PC-9 (cell line): Measurements from ENCODE around the gene SLC25A53. TPM values are rescaled to one million over a fixed set of nuclear protein-coding genes. Genes with fewer than 3 reads are reported as not detected.

Experiments
- BruUV-seq: library from RNA; stranded (reverse); fragments of 400-500 nt; replicated peaks from 2 replicates; lab custom pipeline; 2021; lab: Mats Ljungman, UMichigan
- CTCF ChIA-PET: fragments of 300-600 bp; sonication (Branson Sonifier 250); formaldehyde crosslinking; loops from one replicate; lab custom pipeline; 2022; ENCODE audit warnings: antibody characterized with exemption; lab: Charles Lee
- POLR2A ChIA-PET: fragments of 300-600 bp; sonication (Branson Sonifier 250); formaldehyde crosslinking; loops from one replicate; lab custom pipeline; 2022; ENCODE audit warnings: antibody characterized with exemption; ENCODE audit not compliant: unreplicated experiment; lab: Charles Lee
- DNase-seq, 2 experiments: peaks; one replicate each; pipeline versions ENCODE4 v3.0.0 to v3.0.0-alpha.2; 2015 to 2022; ENCODE audit warnings: mixed read lengths in 1 of 2
- H2AFZ ChIP-seq: fragments of 200-600 bp; sonication (generic); 2 replicates; pipeline ENCODE4 v1.8.1; 2017; ENCODE audit warnings: antibody characterized with exemption
- H3F3A ChIP-seq: fragments of 200-600 bp; sonication (generic); 2 replicates; pipeline ENCODE4 v1.8.1; 2017; ENCODE audit warnings: antibody characterized with exemption, mild to moderate bottlenecking, low read depth; ENCODE audit not compliant: insufficient read depth
- H3K27ac ChIP-seq: fragments of 200-600 bp; sonication (generic); 2 replicates; pipeline ENCODE4 v1.6.1; 2016; ENCODE audit warnings: mixed run types
- H3K27me3 ChIP-seq: fragments of 200-600 bp; sonication (generic); 2 replicates; pipeline ENCODE4 v1.6.1; 2016; ENCODE audit warnings: low read depth, mixed run types; ENCODE audit not compliant: insufficient read depth
- H3K36me3 ChIP-seq: fragments of 200-600 bp; sonication (generic); 2 replicates; pipeline ENCODE4 v1.6.1; 2016; ENCODE audit warnings: low read depth, mixed run types
- H3K4me1 ChIP-seq: fragments of 200-600 bp; sonication (generic); replicated peaks from 2 replicates; pipeline ENCODE4 v1.6.1; 2016; ENCODE audit warnings: mixed run types; ENCODE audit not compliant: insufficient read depth
- H3K4me2 ChIP-seq: fragments of 200-600 bp; sonication (generic); 2 replicates; pipeline ENCODE4 v1.6.1; 2017; ENCODE audit warnings: mixed run types
- H3K4me3 ChIP-seq: fragments of 200-600 bp; sonication (generic); 2 replicates; pipeline ENCODE4 v1.6.1; 2016; ENCODE audit warnings: mixed run types
- H3K79me2 ChIP-seq: fragments of 200-600 bp; sonication (generic); 2 replicates; pipeline ENCODE4 v1.6.1; 2017; ENCODE audit warnings: low read depth, mixed run types
- H3K9me2 ChIP-seq: fragments of 200-600 bp; sonication (generic); 2 replicates; pipeline ENCODE4 v1.8.1; 2017; ENCODE audit warnings: mild to moderate bottlenecking; ENCODE audit not compliant: insufficient read depth
- H3K9me3 ChIP-seq: fragments of 200-600 bp; sonication (generic); 2 replicates; pipeline ENCODE4 v1.8.1; 2016; ENCODE audit warnings: low read depth; ENCODE audit not compliant: insufficient read depth
- H4K20me1 ChIP-seq: fragments of 200-600 bp; sonication (generic); 2 replicates; pipeline ENCODE4 v1.8.1; 2017; ENCODE audit not compliant: insufficient read depth
- EZH2 ChIP-seq: fragments of 200-600 bp; sonication (generic); IDR thresholded peaks from 2 replicates; pipeline ENCODE4 v1.8.0; 2017; ENCODE audit warnings: antibody characterized with exemption, low read depth
- intact Hi-C: fragments of 100-400 bp; cut with micrococcal nuclease; formaldehyde crosslinking; loops from one replicate; pipeline ENCODE4 v1.10.0; 2022; ENCODE audit not compliant: unreplicated experiment
- total RNA-seq: library from RNA; stranded (reverse); gene quantifications from 2 replicates; pipeline ENCODE4 v1.2.3, GENCODE V29; 2021
- TF ChIP-seq, protein P1 (sequence below): fragments of 200-600 bp; sonication (generic); conservative IDR thresholded peaks from 2 replicates; pipeline ENCODE4 v1.6.1; 2017; ENCODE audit warnings: mixed run types, antibody characterized with exemption, mild to moderate bottlenecking, moderate library complexity

SLC25A53 gene
- total RNA-seq, 1 experiment from 2014 or later = 6.4 TPM

DNA sequence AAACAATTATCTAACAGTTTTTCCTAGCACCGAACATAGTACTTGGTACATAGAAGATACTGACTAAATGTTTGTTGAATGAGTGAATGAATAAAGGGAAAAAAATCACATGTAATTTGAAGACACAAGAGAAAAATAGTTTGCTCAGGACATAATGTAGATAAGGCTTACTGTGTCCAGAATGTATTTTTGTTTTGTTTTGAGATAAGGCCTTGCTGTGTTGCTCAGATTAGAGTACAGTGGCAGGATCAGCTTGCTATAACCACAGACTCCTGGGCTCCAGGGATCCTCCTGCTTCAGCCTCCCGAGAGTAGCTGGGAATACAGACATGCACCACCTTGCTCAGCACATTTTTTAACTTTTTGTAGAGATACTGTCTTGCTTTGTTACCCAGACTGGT is 16.0 kb upstream of the SLC25A53 start:
- H3K27ac ChIP-seq = no peak overlapping the region
- TF ChIP-seq, protein P1, sequence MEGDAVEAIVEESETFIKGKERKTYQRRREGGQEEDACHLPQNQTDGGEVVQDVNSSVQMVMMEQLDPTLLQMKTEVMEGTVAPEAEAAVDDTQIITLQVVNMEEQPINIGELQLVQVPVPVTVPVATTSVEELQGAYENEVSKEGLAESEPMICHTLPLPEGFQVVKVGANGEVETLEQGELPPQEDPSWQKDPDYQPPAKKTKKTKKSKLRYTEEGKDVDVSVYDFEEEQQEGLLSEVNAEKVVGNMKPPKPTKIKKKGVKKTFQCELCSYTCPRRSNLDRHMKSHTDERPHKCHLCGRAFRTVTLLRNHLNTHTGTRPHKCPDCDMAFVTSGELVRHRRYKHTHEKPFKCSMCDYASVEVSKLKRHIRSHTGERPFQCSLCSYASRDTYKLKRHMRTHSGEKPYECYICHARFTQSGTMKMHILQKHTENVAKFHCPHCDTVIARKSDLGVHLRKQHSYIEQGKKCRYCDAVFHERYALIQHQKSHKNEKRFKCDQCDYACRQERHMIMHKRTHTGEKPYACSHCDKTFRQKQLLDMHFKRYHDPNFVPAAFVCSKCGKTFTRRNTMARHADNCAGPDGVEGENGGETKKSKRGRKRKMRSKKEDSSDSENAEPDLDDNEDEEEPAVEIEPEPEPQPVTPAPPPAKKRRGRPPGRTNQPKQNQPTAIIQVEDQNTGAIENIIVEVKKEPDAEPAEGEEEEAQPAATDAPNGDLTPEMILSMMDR = no peak
- no peak for TF ChIP-seq EZH2
- CTCF ChIA-PET = no interaction called here

DNA sequence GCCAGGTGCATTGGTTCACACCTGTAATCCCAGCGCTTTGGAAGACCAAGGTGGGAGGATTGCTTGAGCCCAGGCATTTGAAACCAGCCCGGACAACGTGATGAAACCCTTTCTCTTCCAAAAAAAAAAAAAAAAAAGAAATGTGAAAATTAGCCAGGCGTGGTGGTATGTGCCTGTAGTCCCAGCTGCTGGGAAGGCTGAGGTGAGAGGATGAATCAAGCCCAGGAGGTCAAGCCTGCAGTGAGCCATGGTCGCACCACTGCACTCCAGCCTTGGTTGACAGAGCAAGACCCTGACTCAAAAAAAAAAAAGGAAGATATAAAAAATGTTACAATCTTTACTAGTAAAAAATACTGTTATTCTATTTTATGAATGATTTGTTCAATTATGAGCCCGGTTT is 15.3 kb upstream of the SLC25A53 start:
- H3K79me2 ChIP-seq = peaks cover 57% of the 10 kb centered on the region
- TF ChIP-seq EZH2 = no peak
- TF ChIP-seq, protein P1 = no peak

More for the DNA sequence above, 16.0 kb upstream of the SLC25A53 start:
- Histone ChIP-seq H3F3A (no peaks in the 10 kb centered on the region), H3K4me2 (no peak overlapping the region), H3K4me3 (no peak overlapping the region), H4K20me1 (peaks cover 15% of the 10 kb centered on the region), H3K27me3 (no peaks in the 10 kb centered on the region), H3K4me1 (peaks cover 10% of the 10 kb centered on the region; the same call in 1 of the 2 replicates), H3K36me3 (peaks cover 14% of the 10 kb centered on the region; the same call in 1 of the 2 replicates), H3K9me2 (no peaks in the 10 kb centered on the region), H3K9me3 (no peaks in the 10 kb centered on the region), H2AFZ (no peak overlapping the region), H3K79me2 (peaks cover 57% of the 10 kb centered on the region)
- no TSS peak for BruUV-seq
- intact Hi-C loops = no loop called here
- POLR2A ChIA-PET = no interaction called here
- DNase-seq = no peak

DNA sequence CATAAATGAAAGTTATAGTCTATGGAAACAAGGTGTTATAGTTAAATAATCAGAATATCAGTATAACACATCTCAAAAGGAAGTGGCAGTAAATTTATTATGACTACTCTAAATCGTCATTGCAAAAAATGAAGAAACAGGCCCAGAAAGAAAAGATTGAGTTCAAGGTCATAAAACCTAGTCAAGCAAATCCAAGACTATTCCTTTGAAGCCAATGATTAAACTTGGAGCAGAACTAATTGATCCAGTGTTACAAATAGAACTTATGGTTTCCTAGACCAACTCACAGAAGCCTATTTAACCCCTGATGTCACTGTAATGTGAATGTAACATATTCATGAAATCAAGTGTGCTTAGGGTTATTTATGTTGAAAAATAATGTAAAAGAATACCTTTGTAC is 11.3 kb upstream of the SLC25A53 start:
- no peaks in the 10 kb centered on the region for H3K9me3 ChIP-seq
- H3K79me2 ChIP-seq = peaks cover 63% of the 10 kb centered on the region
- TF ChIP-seq EZH2 = no peak
- TF ChIP-seq, protein P1 = no peak
- no peak overlapping the region for H3K27ac ChIP-seq
- H3K27me3 ChIP-seq = no peaks in the 10 kb centered on the region
- no TSS peak for BruUV-seq
- peaks cover 18% of the 10 kb centered on the region for H3K4me1 ChIP-seq
- CTCF ChIA-PET = no interaction called here
- H4K20me1 ChIP-seq = peaks cover 15% of the 10 kb centered on the region
- intact Hi-C loops = no loop called here
- H3K36me3 ChIP-seq = peaks cover 6% of the 10 kb centered on the region; the same call in 1 of the 2 replicates
- H3K4me2 ChIP-seq = peak overlapping the region; percentile 90
- H3F3A ChIP-seq = 0 out of 2 replicates have a peak, but pooled peaks cover 4% of the 10 kb centered on the region
- DNase-seq = no peak
- no peak overlapping the region for H2AFZ ChIP-seq
- H3K4me3 ChIP-seq = peak overlapping the region; percentile 69
- POLR2A ChIA-PET = no interaction called here
- H3K9me2 ChIP-seq = no peaks in the 10 kb centered on the region

More for the DNA sequence above, 15.3 kb upstream of the SLC25A53 start:
- Histone ChIP-seq H3F3A (no peaks in the 10 kb centered on the region), H3K4me2 (no peak overlapping the region), H3K36me3 (peaks cover 14% of the 10 kb centered on the region; the same call in 1 of the 2 replicates), H3K4me3 (no peak overlapping the region), H3K27me3 (no peaks in the 10 kb centered on the region), H4K20me1 (peaks cover 19% of the 10 kb centered on the region), H3K9me2 (no peaks in the 10 kb centered on the region), H3K27ac (no peak overlapping the region), H3K4me1 (peaks cover 10% of the 10 kb centered on the region; the same call in 1 of the 2 replicates), H2AFZ (no peak overlapping the region), H3K9me3 (no peaks in the 10 kb centered on the region)
- BruUV-seq = no TSS peak
- no peak for DNase-seq
- ChIA-PET POLR2A (no interaction called here), CTCF (no interaction called here)
- intact Hi-C loops = no loop called here
